ENCODE results near the gene PIP5K1B. TPM values are rescaled to one million over a fixed set of nuclear protein-coding genes. Genes with fewer than 3 reads are reported as not detected.

The PIP5K1B gene
- total RNA-seq, 1 experiment from 2014 or later, result not detected

GRCh38 chr9:68750786-68751185 lies 45.7 kb downstream of the PIP5K1B start:
- no peak overlapping the region for H3K27ac ChIP-seq (ENCODE audit: low read length)
- H3K4me3 ChIP-seq (ENCODE audit: low read depth in 2 of 2, low read length in 2 of 2), result no peak overlapping the region
- in situ Hi-C loops (cut with HindIII; ENCODE audit: low pct_unique_long_range_greater_than_20kb, low sequenced_read_pairs), result no loop called here
- no TSS peak for BruUV-seq (replicated peaks)
- no peak for TF ChIP-seq TCF7L2 (IDR thresholded peaks at IDR 0.05; ENCODE audit: low read depth, low read length)
- TF ChIP-seq, protein P1, sequence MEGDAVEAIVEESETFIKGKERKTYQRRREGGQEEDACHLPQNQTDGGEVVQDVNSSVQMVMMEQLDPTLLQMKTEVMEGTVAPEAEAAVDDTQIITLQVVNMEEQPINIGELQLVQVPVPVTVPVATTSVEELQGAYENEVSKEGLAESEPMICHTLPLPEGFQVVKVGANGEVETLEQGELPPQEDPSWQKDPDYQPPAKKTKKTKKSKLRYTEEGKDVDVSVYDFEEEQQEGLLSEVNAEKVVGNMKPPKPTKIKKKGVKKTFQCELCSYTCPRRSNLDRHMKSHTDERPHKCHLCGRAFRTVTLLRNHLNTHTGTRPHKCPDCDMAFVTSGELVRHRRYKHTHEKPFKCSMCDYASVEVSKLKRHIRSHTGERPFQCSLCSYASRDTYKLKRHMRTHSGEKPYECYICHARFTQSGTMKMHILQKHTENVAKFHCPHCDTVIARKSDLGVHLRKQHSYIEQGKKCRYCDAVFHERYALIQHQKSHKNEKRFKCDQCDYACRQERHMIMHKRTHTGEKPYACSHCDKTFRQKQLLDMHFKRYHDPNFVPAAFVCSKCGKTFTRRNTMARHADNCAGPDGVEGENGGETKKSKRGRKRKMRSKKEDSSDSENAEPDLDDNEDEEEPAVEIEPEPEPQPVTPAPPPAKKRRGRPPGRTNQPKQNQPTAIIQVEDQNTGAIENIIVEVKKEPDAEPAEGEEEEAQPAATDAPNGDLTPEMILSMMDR (IDR thresholded peaks at IDR 0.05), result no peak
- TF ChIP-seq, protein P2, sequence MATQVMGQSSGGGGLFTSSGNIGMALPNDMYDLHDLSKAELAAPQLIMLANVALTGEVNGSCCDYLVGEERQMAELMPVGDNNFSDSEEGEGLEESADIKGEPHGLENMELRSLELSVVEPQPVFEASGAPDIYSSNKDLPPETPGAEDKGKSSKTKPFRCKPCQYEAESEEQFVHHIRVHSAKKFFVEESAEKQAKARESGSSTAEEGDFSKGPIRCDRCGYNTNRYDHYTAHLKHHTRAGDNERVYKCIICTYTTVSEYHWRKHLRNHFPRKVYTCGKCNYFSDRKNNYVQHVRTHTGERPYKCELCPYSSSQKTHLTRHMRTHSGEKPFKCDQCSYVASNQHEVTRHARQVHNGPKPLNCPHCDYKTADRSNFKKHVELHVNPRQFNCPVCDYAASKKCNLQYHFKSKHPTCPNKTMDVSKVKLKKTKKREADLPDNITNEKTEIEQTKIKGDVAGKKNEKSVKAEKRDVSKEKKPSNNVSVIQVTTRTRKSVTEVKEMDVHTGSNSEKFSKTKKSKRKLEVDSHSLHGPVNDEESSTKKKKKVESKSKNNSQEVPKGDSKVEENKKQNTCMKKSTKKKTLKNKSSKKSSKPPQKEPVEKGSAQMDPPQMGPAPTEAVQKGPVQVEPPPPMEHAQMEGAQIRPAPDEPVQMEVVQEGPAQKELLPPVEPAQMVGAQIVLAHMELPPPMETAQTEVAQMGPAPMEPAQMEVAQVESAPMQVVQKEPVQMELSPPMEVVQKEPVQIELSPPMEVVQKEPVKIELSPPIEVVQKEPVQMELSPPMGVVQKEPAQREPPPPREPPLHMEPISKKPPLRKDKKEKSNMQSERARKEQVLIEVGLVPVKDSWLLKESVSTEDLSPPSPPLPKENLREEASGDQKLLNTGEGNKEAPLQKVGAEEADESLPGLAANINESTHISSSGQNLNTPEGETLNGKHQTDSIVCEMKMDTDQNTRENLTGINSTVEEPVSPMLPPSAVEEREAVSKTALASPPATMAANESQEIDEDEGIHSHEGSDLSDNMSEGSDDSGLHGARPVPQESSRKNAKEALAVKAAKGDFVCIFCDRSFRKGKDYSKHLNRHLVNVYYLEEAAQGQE (IDR thresholded peaks at IDR 0.05; ENCODE audit: insufficient read depth in 1 of 2, low read depth in 2 of 2, low read length in 1 of 2), result no peak
- H3K27me3 ChIP-seq (ENCODE audit: control insufficient read depth, insufficient read depth, low read length), result no peaks in the 10 kb centered on the region
- DNase-seq (ENCODE audit: low read depth, low spot score), result no peak
- H3K9me3 ChIP-seq (ENCODE audit: control insufficient read depth, insufficient read depth, low read depth, low read length), result no peaks in the 10 kb centered on the region
- no peak for ATAC-seq
- CTCF ChIA-PET, result no interaction called here
- no peaks in the 10 kb centered on the region for H3K4me1 ChIP-seq (ENCODE audit: control insufficient read depth, insufficient read depth, low read length)
- H3K36me3 ChIP-seq (ENCODE audit: control insufficient read depth, insufficient read depth, low read length), result no peaks in the 10 kb centered on the region
- POLR2A ChIA-PET, result no interaction called here
- intact Hi-C loops (cut with micrococcal nuclease; ENCODE audit: unreplicated experiment), result no loop called here

GRCh38 chr9:68751556-68751955 lies 46.5 kb downstream of the PIP5K1B start:
- no peaks in the 10 kb centered on the region for H3K36me3 ChIP-seq (ENCODE audit: control insufficient read depth, insufficient read depth, low read length)
- no peaks in the 10 kb centered on the region for H3K27me3 ChIP-seq (ENCODE audit: control insufficient read depth, insufficient read depth, low read length)
- ChIA-PET CTCF (no interaction called here), POLR2A (no interaction called here)
- DNase-seq (ENCODE audit: low read depth, low spot score) (no peak), ATAC-seq (no peak)
- intact Hi-C loops (cut with micrococcal nuclease; ENCODE audit: unreplicated experiment), result no loop called here
- BruUV-seq (replicated peaks), result no TSS peak
- no peaks in the 10 kb centered on the region for H3K4me1 ChIP-seq (ENCODE audit: control insufficient read depth, insufficient read depth, low read length)
- TF ChIP-seq, protein P1 (IDR thresholded peaks at IDR 0.05), result no peak
- no peak for TF ChIP-seq SIN3A (IDR thresholded peaks at IDR 0.05; ENCODE audit: borderline replicate concordance, insufficient read depth, low read depth, low read length)
- no peak for TF ChIP-seq POLR2AphosphoS5 (IDR thresholded peaks at IDR 0.05; ENCODE audit: low read depth, low read length)
- no peak for TF ChIP-seq TCF7L2 (IDR thresholded peaks at IDR 0.05; ENCODE audit: low read depth, low read length)
- TF ChIP-seq, protein P2 (IDR thresholded peaks at IDR 0.05; ENCODE audit: insufficient read depth in 1 of 2, low read depth in 2 of 2, low read length in 1 of 2), result no peak
- no peak overlapping the region for H3K27ac ChIP-seq (ENCODE audit: low read length)
- H3K4me3 ChIP-seq (ENCODE audit: low read depth in 2 of 2, low read length in 2 of 2), result no peak overlapping the region
- H3K9me3 ChIP-seq (ENCODE audit: control insufficient read depth, insufficient read depth, low read depth, low read length), result no peaks in the 10 kb centered on the region
- in situ Hi-C loops (cut with HindIII; ENCODE audit: low pct_unique_long_range_greater_than_20kb, low sequenced_read_pairs), result no loop called here
